NCI-H526 (cell line): ENCODE measurements around the gene FAM186B.
"Not testable (repeated sequence)": the region's sequence is repeated elsewhere in the genome, so short reads cannot be mapped to it uniquely, and the experiment has no call there.

Experiments used
- DNase-seq, 2 experiments: peaks; one replicate each; lab custom pipeline; 2025; lab: John Stamatoyannopoulos, UW

Gene FAM186B, protein sequence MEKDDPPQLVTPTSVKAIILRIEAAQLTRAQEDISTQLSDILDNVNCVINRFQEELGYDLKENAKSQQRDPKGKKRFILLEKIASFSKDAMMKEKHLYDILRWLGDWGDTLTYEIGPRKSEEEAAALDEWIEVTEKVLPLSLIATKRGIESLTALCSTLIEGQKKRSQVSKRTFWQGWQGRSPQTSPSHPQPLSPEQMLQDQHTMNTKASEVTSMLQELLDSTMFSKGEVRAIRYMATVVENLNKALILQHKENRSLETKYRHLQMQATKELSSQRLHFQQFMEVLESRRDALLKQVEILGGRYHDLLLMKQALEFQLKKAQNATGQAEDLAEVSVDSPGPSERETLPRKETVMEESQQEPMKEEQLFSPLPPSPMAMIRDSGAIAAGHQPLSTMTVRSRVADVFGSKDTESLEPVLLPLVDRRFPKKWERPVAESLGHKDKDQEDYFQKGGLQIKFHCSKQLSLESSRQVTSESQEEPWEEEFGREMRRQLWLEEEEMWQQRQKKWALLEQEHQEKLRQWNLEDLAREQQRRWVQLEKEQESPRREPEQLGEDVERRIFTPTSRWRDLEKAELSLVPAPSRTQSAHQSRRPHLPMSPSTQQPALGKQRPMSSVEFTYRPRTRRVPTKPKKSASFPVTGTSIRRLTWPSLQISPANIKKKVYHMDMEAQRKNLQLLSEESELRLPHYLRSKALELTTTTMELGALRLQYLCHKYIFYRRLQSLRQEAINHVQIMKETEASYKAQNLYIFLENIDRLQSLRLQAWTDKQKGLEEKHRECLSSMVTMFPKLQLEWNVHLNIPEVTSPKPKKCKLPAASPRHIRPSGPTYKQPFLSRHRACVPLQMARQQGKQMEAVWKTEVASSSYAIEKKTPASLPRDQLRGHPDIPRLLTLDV

DNA sequence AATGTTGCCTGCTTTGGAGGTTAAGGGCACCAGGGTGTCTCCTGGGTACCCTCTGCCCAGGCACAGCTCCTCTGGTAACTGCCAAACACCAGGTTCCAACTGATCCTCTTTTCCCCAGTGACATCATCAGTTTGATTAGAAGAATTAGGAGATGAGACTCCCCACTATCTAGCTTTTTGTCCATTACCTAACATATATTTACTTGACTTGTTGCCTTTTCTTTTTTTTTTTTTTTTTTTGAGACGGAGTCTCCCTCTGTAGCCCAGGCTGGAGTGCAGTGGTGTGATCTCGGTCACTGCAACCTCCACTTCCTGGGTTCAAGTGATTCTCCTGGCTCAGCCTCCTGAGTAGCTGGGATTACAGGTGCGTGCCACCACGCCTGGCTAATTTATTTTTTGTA lies at the start of gene FAM186B:
FAM186B (minus strand) TSS at position 101 of the 400 bp plus-strand sequence. CDS start 162 bp downstream, outside the sequence.
- not testable (repeated sequence) for DNase-seq

DNA sequence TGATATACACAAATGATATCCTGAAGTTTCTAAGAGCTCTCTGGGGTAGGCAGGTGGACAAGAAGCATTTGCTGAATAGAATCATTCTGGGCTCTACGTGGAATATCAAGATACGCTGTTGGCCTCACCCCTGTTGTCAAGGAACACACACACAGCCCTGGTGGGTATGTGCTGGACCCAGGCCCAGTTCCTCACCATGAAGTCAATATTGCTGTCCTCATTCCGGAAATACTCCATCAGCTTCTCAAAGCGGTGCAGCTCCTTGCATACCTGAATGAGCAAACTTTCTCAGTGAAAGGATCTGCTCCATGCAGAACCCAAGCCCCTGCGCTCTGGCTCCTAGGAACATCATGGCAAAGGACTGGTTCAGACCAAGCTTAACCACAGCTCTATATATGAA lies 49.3 kb upstream of the FAM186B start:
- DNase-seq: no peak

DNA sequence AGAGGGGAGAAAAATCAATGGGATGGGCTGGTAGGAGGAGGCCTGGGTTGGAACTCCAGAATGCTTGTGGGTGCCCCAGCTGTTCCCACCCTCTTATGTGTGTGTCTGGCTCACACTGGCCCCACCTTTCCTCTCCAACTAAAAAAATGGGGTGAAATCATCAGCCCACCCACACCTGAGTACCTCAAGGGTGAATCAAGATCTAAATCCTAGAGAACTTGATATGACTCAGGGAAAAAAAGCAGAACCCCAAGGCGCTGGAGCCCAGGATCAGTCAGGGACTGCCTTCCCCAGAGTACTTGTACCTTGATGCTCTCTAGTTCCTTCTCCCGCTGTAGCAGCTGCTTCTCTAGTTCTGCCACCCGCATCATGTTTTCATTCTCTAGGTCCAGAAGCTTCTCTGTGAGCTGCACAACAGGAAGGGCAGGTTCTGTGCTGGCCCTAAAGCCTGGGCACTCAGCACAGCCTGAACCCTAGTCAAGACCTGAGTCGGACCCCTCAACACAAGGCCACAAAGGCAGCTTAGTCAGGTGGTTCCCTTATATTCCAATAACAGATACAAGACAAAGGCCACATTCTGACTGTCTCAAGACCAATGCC lies 47.6 kb upstream of the FAM186B start:
- no peak for DNase-seq

DNA sequence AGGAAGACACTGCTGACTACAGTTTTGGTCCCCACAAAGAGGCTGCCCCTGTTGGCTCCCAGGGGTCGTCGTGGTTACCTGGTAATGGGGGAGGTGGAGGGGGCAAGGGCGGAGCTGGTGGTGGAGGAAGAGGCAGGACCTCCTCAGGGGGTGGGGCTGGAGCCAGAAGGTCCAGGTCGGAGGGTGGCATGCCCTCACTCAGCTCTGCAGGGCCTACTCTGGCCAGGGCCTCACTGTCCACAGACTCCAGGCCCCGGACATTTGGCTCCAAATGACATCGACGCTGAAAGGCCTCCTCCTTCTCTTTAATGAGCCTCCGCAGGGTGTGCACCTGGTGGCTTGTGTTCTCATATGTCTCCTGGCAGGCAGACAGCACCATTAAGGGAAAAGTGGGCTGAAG lies 46.4 kb upstream of the FAM186B start:
- no peak for DNase-seq

DNA sequence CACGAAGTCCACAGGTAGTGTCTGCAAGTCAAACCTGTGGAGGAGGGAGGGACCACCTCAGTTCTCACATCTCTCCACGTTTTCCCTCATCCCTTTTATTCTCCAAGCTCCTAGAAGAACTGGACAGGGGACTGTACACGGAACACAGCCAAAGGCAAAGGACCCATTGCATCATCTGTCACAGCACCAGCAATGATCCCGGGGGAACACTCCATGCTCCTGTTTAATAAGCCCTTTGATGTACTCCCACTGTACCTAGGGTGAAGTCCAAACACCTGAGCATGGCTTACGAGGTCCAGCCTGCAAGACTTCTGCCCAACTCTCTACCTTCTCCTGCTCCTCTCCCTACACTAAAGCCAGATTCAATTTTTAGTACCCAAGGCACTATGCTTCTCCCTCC lies 44.5 kb upstream of the FAM186B start:
- DNase-seq: no peak

DNA sequence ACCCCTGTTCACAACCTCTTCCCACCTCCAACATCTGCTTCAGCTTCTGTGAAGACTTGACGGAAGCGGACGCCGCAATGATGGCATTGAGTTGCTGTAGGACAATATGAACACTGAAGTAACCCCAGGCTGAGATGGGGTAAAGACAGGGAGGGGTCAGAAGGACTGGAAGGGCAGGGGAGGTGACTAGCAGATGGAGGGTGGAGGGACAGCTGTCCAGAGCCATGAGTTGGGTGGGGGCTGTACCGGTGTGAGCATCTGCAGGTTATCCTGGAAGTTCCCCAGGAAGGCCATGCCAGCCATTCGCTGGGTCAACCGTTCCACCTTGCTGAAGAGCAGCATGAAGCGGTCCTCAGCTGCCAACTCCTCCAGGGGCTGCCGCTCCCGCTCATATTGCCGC lies 44.0 kb upstream of the FAM186B start:
- DNase-seq: no peak

DNA sequence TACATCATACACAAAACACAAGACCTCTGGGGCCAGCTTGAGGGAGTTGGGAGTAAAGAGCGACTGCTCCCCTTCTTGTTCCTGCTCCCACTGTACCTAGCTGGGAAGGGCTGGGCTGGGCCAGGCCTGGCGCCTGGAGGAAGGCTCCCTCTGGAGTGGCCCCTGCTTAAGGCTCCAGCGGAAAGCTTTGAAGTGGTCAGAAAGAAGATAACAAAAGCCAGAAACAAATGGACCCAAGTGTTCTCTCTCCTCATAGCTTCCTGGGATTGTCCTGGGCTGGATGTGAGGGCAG lies 43.2 kb upstream of the FAM186B start:
- DNase-seq: no peak

DNA sequence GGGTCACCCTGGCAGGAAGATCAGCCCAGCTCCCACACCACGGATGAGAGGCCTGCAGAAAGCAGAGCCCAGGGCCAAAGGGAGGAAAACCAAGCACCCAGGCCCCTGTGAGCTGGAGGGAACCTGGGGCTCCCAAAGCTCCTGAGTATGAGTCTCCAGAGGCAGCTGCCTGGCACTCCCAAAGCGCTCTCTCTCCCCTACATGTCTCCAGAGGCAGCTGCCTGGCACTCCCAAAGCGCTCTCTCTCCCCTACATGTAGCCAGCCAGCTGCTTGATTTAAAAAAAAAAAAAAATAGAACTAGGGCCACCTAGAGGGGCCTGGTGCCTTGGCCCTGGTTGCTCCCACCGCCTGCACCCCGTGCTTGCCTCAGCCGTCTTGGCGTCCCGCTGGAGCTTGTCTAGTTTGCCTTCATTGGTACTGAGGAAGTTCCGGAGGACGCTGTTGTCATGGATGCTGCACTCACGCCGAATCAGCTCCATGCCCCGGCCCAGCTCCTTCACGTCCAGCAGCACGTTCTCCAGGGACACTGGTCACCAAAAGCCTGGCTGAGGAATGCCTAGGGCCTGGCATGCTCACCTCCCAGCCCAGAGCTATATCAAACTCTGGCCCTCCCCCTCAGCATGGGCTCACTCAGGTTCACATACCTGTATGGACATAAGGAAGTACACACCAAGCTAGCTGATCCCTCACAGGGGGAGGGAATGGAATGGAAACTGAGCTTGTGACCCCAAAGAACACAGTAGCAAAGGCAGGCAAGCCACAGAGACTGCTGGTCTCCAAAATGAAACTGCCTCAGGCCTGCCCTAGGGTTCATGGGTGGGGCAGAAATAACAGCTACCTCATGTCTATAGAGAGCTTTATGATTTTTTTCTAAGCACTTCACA lies 42.6 kb upstream of the FAM186B start:
- DNase-seq: no peak

DNA sequence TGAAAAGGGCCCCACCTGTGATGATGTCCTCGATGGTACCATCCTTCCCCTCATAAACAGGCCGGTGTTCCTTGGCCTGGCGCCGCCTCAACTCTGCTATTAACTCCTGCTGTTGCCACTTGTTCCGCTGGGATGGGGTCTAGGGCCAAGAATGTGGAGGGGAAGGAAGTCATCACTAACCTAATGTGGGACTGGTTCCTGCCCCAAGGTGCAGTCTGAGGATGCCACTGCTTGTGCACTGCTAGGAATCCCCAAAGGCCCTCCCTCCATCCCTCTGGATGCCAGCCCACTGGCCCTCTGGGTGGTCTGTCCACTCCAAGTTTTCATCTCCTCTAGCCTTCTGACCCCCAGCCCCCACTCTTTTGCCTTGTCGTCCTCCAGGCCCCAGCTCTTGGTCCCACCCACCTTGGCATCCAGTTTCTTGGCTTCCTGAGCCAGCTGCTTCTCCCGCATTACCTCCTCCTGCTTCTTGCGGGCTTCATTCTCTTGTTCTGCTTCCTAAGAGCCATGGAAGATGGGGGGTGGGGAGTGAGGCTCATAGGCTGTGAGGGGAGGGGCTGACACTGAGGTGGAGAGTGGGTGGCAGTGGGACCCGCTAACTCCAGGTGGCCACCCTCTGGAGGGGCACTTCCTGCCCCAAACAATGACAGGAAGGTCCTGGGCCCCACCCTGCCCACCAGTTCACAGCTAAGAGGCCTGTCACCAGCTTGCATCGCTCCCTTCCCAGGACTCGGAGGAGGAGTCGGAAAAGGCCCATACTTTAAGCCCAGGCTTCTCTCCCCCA lies 41.6 kb upstream of the FAM186B start:
- DNase-seq: no peak

DNA sequence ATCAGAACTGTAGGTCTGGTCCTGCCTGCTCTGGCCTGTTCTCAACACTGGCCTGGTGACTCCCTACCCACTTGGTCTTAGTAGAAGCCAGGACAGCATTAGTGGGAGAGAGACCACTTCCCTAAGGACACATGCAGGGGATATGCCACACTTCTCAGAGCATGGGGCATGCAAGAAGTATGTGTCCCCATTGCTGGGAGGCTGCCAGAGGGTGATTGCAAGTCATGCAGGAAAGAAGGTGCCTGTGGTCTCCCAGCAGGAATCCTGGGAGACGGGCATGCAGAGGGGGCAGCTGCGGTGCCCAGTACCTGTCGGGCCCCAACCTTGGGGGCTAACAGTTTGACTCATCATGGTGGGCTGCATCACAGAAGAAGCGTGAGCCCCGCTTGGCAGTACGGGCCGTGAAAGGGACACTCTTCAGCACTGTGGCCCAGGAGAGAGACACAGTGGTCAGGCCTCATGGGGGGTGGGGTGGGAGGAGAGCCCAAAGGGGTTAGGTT lies 40.9 kb upstream of the FAM186B start:
- DNase-seq: no peak

DNA sequence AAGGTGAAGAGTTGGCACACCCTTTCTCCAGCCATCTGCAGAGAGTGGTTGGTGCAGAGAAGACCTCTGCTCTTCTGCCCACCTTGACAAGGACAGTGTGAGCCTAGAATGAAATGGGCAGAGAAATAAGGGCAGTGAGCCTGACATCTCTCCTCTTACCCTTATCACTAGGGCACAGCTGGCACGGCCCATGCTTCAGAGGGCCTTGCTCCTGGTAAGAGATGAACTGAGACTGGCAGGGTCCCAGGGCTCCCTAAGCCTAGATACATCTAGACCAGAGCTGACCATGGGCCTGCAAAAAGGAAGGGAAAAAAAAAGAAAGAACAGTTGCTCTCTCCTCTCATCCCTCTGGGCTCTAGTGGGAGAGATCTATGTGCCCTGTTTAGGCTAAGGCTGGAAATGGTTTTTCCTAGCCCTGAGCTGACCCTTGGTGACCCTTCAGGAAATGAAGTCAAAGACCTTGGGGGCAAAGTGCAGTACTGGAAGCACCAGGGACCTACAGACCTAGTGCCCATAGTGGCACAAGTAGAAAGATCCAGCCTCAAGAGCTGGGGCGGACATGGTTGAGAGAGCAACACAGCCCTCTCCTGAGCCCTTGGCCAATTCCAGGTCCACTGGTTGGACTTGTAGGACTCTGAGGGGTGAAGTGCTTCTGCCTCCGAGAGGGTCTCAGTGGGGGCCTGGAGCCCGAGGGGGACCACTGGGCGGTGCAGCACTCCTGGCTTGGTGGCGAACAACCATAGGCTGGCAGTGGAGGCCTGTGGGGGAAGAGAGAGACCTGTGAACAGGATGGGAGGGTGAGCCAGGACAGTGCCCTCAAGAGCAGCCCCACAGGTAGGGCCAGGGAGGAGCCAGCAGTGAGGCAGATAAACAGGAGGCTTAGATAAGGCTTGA lies 40.0 kb upstream of the FAM186B start:
- no peak for DNase-seq

DNA sequence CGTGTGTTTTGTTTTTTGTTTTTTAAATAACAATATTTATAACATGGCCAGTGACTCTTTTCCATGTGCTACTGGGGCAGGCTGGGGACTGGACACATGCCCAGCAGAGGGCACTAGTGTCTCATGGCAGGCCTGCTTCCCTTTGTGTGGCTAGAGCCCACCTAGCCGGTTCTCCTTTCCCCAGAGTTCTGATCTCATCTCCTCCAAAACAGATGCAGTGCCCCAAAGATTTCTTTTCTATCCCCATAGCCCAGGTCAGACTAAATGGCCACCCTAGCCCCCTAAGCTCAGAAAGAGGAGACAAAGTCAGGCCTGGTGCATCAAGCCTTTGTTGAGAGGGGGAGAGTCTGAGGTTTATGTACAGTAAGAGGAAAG lies 39.2 kb upstream of the FAM186B start:
- DNase-seq: peak; percentile 23 to 72

DNA sequence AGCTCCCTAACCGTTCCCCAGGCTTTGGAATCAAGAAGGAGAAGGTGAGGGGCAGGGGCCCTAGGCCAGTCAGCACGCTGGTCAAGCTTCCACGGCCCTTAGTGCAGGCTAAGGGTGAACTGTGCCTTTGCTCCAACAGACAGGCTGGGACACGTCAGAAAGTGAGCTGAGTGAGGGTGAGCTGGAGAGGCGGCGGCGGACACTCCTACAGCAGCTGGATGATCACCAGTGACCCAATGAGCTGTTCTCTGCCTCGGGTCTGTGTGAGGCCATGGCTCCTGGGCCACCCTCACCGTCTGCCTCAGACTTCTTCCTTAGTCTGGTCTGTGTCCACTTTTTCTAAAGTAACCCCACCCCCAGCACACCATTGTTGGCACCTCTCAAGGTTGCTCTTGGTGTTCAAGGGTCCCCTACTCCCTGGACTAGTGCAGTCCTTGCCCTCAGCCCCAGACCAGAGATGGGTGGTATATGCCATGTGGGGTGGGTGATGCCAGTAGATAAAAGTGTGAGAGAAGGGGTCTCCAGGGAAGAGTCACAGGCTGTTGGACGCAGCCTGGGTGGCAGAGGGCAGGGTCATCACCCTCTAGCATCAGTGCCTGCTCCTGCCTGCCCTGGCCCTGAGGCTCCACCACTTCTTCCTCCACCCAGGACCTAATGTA lies 38.7 kb upstream of the FAM186B start:
- no peak for DNase-seq

DNA sequence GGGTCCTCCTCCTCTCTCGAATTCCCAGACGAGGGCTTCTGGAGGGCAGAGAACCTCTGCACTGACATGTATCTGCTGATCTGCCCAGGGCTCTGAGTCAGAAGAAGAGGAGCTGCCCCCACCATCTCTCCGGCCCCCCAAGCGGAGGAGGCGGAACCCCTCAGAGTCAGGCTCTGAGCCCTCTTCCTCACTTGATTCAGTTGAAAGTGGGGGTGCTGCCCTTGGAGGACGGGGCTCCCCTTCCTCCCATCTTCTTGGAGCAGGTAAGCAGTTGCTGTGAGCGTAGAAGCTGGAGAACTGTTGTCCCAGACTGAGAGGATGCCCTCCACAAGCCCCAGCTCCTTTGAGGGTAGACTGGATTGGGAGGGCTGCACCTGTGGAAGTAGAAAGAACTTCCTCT lies 37.7 kb upstream of the FAM186B start:
- DNase-seq: no peak

DNA sequence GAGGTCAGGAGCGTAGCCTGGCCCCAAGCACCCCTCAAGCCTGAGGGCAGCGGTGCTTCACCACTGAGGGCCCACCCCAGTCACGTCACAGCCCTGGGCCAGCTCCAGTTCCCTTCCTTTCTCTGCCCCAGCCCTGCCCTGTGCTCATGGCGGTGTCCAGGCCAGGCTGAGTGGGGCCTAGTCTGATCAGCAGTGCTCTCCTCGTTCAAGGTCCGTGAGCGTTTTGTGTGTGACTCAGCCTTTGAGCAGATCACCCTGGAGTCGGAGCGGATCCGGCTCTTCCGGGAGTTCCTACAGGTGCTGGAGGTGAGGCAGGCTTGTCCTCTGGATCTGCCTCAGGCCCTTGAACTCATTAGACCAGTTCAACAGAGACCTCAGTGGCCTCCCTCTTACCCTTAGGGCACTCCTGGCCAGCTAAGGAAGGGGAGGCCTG lies 36.9 kb upstream of the FAM186B start:
- DNase-seq: no peak

DNA sequence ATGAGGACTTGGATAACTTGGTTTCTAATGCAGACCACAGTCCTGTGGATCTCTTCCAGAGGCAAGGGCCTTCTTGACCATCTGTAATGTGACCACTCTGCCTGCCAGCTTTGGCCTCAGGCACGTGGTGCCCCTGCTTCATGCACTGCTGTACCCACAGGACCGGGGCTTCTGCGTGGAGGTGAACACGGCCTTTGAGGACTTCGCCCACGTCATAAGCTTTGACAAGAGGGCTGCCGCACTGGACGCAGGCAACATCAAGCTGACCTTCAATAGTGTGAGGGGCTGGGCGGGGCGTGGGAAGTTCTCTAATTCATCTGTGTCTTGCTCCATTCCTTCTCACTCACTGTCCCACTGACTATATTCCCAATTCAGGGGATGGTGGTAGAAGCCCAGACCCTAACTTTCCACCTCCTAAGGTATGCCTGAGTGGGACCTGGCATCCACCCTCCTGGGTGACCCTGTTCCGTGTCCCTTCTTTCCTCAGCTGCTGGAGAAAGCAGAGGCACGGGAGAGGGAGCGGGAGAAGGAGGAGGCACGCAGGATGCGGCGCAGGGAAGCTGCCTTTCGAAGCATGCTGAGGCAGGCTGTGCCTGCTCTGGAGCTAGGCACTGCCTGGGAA lies 36.4 kb upstream of the FAM186B start:
- no peak for DNase-seq

DNA sequence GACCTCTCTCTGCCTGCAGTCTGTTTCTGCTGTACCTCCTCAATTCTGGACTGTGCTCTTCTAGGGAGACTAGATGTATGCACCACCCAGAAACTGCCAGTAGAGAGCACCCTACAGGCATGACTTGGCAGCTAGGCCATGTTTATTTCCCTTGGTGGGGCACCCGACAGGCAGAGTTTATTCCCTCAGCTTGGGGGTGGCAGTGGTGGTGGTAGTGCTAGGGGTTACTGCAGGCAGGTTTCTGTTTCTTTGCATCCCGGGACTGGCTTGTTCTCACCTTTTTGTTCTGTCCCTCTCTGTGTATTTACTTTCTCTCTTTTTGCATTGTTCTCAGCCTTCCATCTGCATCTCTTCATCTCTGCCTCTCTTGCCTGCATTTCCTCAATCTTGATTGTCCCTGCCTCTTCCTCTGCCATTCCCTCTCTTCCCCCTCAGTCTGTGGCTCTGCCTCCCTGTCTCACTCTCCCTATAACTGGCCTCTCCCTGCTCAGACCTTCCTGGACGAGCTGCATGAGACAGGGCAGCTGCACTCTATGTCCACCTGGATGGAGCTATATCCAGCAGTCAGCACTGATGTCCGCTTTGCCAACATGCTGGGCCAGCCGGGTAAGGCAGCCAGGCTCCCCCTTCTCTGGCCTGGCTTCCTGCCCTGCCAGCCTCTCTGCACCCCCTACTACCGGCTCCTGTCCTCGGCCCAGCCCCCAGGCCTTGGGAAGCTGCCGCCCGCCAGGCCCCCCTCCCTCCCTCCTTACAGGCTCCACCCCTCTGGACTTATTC lies 31.7 kb upstream of the FAM186B start:
- peak; percentile 47 to 63 for DNase-seq

DNA sequence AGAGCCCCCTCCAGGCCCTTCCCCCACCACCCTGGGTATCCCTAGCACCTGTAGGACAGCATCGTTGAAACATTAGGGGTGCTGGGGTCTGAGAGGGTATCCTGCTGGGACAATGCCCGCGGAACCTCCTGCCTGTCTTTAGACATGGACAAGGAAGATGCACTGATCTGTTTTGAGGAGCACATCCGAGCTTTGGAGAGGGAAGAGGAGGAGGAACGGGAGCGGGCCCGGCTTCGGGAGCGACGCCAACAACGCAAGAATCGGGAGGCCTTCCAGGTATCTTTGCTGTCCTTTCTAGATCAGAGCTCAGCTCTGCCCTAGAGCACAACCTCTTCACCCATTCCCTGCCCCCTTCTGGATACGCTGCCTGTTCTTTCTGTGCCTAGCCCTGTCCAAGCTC lies 31.1 kb upstream of the FAM186B start:
- no peak for DNase-seq
